HEK293 (cell line): ENCODE results near the gene CLIC3.

Experiments
- CTCF ChIA-PET: fragments of 350-600 bp; formaldehyde crosslinking; extraction: SDS; loops from one replicate; lab custom pipeline; 2021; ENCODE audit warnings: antibody characterized with exemption; lab: Yijun Ruan, JAX
- POLR2A ChIA-PET: fragments of 300-600 bp; formaldehyde crosslinking; extraction: SDS; loops from one replicate; lab custom pipeline; 2020; ENCODE audit warnings: antibody characterized with exemption, inconsistent platforms; lab: Yijun Ruan, JAX
- H3K27ac ChIP-seq: fragments of 200-500 bp; sonication (Bioruptor generic); 2 replicates; pipeline ENCODE4 v1.5.1; 2014; ENCODE audit warnings: low read depth, low read length, control low read depth, inconsistent platforms; ENCODE audit errors: extremely low read depth
- H3K36me3 ChIP-seq, 2 experiments: fragments of 200-500 bp in 1 of 2; sonication (Bioruptor generic) in 1 of 2; 1 replicate in 1 of 2; 2 replicates in 1 of 2; pipeline ENCODE4 v1.5.1; 2014 to 2017; ENCODE audit warnings: inconsistent platforms in 2 of 2, low read length in 2 of 2; ENCODE audit not compliant: control insufficient read depth in 2 of 2, insufficient read depth in 1 of 2
- H3K4me1 ChIP-seq: fragments of 200-500 bp; sonication (Bioruptor generic); 2 replicates; pipeline ENCODE4 v1.5.1; 2014; ENCODE audit warnings: mild to moderate bottlenecking, low read length, inconsistent platforms; ENCODE audit not compliant: control insufficient read depth, insufficient read depth
- H3K4me3 ChIP-seq: 2 replicates; pipeline ENCODE4 v1.5.1; 2011; ENCODE audit warnings: low read depth, mild to moderate bottlenecking, control low read depth, low read length, moderate library complexity
- H3K9me3 ChIP-seq: fragments of 200-500 bp; sonication (Bioruptor generic); 2 replicates; pipeline ENCODE4 v1.5.1; 2014; ENCODE audit warnings: low read depth, low read length, inconsistent platforms; ENCODE audit not compliant: control insufficient read depth, insufficient read depth
- EGR2 ChIP-seq: fragments of 450-650 bp; formaldehyde crosslinking; IDR thresholded peaks from 2 replicates; pipeline ENCODE4 v1.5.1; 2016; ENCODE audit warnings: low read depth, missing biosample characterization, missing genetic modification characterization
- GLIS2 ChIP-seq: fragments of 450-650 bp; formaldehyde crosslinking; IDR thresholded peaks from 2 replicates; pipeline ENCODE4 v1.5.1; 2016; ENCODE audit warnings: missing biosample characterization, missing genetic modification characterization
- HOXC10 ChIP-seq: sonication (generic); formaldehyde crosslinking; IDR thresholded peaks from 2 replicates; pipeline ENCODE4 v1.8.1; 2023; ENCODE audit warnings: mild to moderate bottlenecking, missing genetic modification reagents
- KLF1 ChIP-seq: fragments of 450-650 bp; formaldehyde crosslinking; IDR thresholded peaks from 2 replicates; pipeline ENCODE4 v1.5.1; 2016; ENCODE audit warnings: missing biosample characterization, missing genetic modification characterization
- KLF8 ChIP-seq: fragments of 450-650 bp; formaldehyde crosslinking; IDR thresholded peaks from 2 replicates; pipeline ENCODE4 v1.5.1; 2016; ENCODE audit warnings: missing biosample characterization, missing genetic modification characterization
- KLF9 ChIP-seq: fragments of 450-650 bp; formaldehyde crosslinking; IDR thresholded peaks from 2 replicates; pipeline ENCODE4 v1.5.1; 2016; ENCODE audit warnings: missing biosample characterization, missing genetic modification characterization, low read depth
- SCRT2 ChIP-seq: fragments of 450-650 bp; formaldehyde crosslinking; IDR thresholded peaks from 2 replicates; pipeline ENCODE4 v1.5.1; 2016; ENCODE audit warnings: missing biosample characterization, missing genetic modification characterization
- ZFHX2 ChIP-seq: fragments of 450-650 bp; formaldehyde crosslinking; conservative IDR thresholded peaks from 2 replicates; pipeline ENCODE4 v1.5.1; 2016; ENCODE audit warnings: missing biosample characterization, missing genetic modification characterization
- ZNF112 ChIP-seq: fragments of 450-650 bp; formaldehyde crosslinking; IDR thresholded peaks from 2 replicates; pipeline ENCODE4 v1.5.0; 2017; ENCODE audit warnings: missing biosample characterization, missing genetic modification characterization
- ZNF121 ChIP-seq: fragments of 450-650 bp; formaldehyde crosslinking; IDR thresholded peaks from 2 replicates; pipeline ENCODE4 v1.5.1; 2016; ENCODE audit warnings: missing biosample characterization, missing genetic modification characterization
- ZNF140 ChIP-seq: fragments of 450-650 bp; formaldehyde crosslinking; IDR thresholded peaks from 2 replicates; pipeline ENCODE4 v1.5.1; 2016; ENCODE audit warnings: missing biosample characterization, missing genetic modification characterization
- ZNF146 ChIP-seq: fragments of 450-650 bp; formaldehyde crosslinking; IDR thresholded peaks from 2 replicates; pipeline ENCODE4 v1.5.1; 2016; ENCODE audit warnings: missing biosample characterization, missing genetic modification characterization
- ZNF274 ChIP-seq, 2 experiments: fragments of 200-500 bp in 1 of 2; fragments of 450-650 bp in 1 of 2; sonication (Bioruptor generic) in 1 of 2; formaldehyde crosslinking in 1 of 2; IDR thresholded peaks; 2 replicates each; pipeline versions ENCODE4 v1.5.1 to v1.6.1; 2014 to 2016; ENCODE audit warnings: borderline replicate concordance in 1 of 2, inconsistent platforms in 1 of 2, low read length in 1 of 2, missing biosample characterization in 1 of 2, missing genetic modification characterization in 1 of 2
- ZNF350 ChIP-seq: fragments of 450-650 bp; formaldehyde crosslinking; IDR thresholded peaks from 2 replicates; pipeline ENCODE4 v1.5.0; 2017; ENCODE audit warnings: missing biosample characterization, mild to moderate bottlenecking, missing genetic modification characterization
- TF ChIP-seq, protein P1 (sequence below): fragments of 450-650 bp; formaldehyde crosslinking; IDR thresholded peaks from 2 replicates; pipeline ENCODE4 v1.5.1; 2016; ENCODE audit warnings: missing biosample characterization, missing genetic modification characterization
- TF ChIP-seq, protein P2 (sequence below): fragments of 450-650 bp; formaldehyde crosslinking; IDR thresholded peaks from 2 replicates; pipeline ENCODE4 v1.5.1; 2016; ENCODE audit warnings: missing biosample characterization, missing genetic modification characterization
- TF ChIP-seq, protein P3 (sequence below): fragments of 450-650 bp; formaldehyde crosslinking; IDR thresholded peaks from 2 replicates; pipeline ENCODE4 v1.5.1; 2016; ENCODE audit warnings: missing biosample characterization, missing genetic modification characterization, borderline replicate concordance

Gene CLIC3

DNA sequence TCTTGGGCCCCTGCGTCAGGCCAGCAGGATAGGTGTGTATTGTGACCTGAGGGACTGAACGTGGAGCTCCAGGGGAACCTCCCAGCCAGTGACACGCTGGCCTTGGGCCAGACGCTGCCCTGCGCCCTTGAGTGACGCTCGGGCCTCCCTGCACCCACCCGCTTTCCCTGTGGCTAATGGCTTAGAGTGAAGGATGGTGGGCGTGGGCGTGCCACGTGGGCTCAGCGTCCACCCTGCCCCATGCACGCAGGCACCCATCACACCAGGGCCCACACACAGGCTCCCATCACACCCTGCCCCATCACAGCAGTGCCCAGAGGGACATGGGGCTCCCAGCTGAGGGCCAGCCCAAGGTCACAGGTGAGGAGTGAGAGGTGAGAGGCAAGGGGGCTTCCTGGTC is 40.7 kb upstream of the CLIC3 start:
- TF ChIP-seq KLF9 (tag by site-specific recombination) (peak; percentile 83), EGR2 (peak; percentile 90), ZNF140 (no peak), KLF8 (peak; percentile 15; the same call in 1 of the 2 replicates), ZNF146 (tag by site-specific recombination) (no peak), ZFHX2 (tag by site-specific recombination) (peak; percentile 95), KLF1 (peak; percentile 99), ZNF274 (IDR thresholded peaks at IDR 0.05; ENCODE audit: low read length) (no peak), ZNF274 (tag by site-specific recombination; IDR thresholded peaks at IDR 0.05; ENCODE audit: borderline replicate concordance) (no peak)

DNA sequence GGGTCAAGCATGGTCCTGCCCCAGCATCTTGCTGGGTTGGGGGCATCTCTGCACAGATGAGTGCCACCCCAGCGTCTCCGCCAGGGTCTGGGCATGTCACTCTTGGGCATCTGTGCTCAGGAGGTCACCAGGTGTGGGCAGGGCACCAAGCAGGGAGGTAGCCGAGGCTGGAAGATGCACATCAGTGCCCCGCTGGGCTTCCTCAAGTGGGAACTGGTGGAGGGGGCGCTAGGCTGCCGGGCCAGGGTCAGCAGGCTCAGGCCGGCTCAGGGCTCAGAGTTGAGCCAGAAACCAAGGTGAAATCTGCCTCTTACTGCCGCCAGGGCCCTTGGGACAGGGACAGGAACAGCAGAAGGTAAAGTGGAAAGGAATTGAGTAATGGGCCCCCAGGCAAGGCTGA is 39.6 kb upstream of the CLIC3 start:
- Histone ChIP-seq H3K9me3 (no peaks in the 10 kb centered on the region), H3K36me3 (peaks cover 0 to 29% of the 10 kb centered on the region in 2 experiments; a peak in 1 of 3 replicates), H3K4me3 (no peak overlapping the region), H3K4me1 (no peaks in the 10 kb centered on the region), H3K27ac (no peak overlapping the region)
- ChIA-PET POLR2A (interaction anchor here (0.7 to 2.0 kb wide), 6 partner anchors 11 to 250 kb away, joined by 3 to 16 read pairs (median 4); partner anchors contain the start of genes NPDC1 and PAXX), CTCF (interaction anchor here (0.6 to 5.3 kb wide), 47 partner anchors 8 to 516 kb away, joined by 3 to 119 read pairs (median 5); partner anchors contain the start of genes AJM1, C8G, CLIC3 and FBXW5)
- TF ChIP-seq ZNF350 (tag by site-specific recombination) (no peak), ZNF112 (tag by site-specific recombination) (no peak), SCRT2 (tag by site-specific recombination) (no peak), HOXC10 (CRISPR knock-in tag) (no peak), GLIS2 (tag by site-specific recombination) (peak; percentile 40; the same call in 1 of the 2 replicates), ZNF121 (tag by site-specific recombination) (no peak)
- TF ChIP-seq, protein P1, sequence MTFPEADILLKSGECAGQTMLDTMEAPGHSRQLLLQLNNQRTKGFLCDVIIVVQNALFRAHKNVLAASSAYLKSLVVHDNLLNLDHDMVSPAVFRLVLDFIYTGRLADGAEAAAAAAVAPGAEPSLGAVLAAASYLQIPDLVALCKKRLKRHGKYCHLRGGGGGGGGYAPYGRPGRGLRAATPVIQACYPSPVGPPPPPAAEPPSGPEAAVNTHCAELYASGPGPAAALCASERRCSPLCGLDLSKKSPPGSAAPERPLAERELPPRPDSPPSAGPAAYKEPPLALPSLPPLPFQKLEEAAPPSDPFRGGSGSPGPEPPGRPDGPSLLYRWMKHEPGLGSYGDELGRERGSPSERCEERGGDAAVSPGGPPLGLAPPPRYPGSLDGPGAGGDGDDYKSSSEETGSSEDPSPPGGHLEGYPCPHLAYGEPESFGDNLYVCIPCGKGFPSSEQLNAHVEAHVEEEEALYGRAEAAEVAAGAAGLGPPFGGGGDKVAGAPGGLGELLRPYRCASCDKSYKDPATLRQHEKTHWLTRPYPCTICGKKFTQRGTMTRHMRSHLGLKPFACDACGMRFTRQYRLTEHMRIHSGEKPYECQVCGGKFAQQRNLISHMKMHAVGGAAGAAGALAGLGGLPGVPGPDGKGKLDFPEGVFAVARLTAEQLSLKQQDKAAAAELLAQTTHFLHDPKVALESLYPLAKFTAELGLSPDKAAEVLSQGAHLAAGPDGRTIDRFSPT = peak; percentile 33; the same call in 1 of the 2 replicates
- TF ChIP-seq, protein P2, sequence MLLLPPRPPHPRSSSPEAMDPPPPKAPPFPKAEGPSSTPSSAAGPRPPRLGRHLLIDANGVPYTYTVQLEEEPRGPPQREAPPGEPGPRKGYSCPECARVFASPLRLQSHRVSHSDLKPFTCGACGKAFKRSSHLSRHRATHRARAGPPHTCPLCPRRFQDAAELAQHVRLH (tag by site-specific recombination) = no peak
- TF ChIP-seq, protein P3, sequence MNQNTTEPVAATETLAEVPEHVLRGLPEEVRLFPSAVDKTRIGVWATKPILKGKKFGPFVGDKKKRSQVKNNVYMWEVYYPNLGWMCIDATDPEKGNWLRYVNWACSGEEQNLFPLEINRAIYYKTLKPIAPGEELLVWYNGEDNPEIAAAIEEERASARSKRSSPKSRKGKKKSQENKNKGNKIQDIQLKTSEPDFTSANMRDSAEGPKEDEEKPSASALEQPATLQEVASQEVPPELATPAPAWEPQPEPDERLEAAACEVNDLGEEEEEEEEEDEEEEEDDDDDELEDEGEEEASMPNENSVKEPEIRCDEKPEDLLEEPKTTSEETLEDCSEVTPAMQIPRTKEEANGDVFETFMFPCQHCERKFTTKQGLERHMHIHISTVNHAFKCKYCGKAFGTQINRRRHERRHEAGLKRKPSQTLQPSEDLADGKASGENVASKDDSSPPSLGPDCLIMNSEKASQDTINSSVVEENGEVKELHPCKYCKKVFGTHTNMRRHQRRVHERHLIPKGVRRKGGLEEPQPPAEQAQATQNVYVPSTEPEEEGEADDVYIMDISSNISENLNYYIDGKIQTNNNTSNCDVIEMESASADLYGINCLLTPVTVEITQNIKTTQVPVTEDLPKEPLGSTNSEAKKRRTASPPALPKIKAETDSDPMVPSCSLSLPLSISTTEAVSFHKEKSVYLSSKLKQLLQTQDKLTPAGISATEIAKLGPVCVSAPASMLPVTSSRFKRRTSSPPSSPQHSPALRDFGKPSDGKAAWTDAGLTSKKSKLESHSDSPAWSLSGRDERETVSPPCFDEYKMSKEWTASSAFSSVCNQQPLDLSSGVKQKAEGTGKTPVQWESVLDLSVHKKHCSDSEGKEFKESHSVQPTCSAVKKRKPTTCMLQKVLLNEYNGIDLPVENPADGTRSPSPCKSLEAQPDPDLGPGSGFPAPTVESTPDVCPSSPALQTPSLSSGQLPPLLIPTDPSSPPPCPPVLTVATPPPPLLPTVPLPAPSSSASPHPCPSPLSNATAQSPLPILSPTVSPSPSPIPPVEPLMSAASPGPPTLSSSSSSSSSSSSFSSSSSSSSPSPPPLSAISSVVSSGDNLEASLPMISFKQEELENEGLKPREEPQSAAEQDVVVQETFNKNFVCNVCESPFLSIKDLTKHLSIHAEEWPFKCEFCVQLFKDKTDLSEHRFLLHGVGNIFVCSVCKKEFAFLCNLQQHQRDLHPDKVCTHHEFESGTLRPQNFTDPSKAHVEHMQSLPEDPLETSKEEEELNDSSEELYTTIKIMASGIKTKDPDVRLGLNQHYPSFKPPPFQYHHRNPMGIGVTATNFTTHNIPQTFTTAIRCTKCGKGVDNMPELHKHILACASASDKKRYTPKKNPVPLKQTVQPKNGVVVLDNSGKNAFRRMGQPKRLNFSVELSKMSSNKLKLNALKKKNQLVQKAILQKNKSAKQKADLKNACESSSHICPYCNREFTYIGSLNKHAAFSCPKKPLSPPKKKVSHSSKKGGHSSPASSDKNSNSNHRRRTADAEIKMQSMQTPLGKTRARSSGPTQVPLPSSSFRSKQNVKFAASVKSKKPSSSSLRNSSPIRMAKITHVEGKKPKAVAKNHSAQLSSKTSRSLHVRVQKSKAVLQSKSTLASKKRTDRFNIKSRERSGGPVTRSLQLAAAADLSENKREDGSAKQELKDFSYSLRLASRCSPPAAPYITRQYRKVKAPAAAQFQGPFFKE (tag by site-specific recombination) = 0 out of 2 replicates have a peak, but pooled peaks have one; percentile 13

More for the DNA sequence above, 40.7 kb upstream of the CLIC3 start:
- CTCF ChIA-PET = interaction anchor here (0.6 to 5.3 kb wide), 15 partner anchors 8 to 895 kb away, joined by 3 to 119 read pairs (median 4); partner anchors contain the start of genes AJM1, C8G, FBXW5 and NPDC1
- POLR2A ChIA-PET = no interaction called here
- no peaks in the 10 kb centered on the region for H3K4me1 ChIP-seq
- no peak overlapping the region for H3K27ac ChIP-seq
- H3K4me3 ChIP-seq = no peak overlapping the region
- peaks cover 0 to 30% of the 10 kb centered on the region in 2 experiments; a peak in 1 of 3 replicates for H3K36me3 ChIP-seq
- H3K9me3 ChIP-seq = no peaks in the 10 kb centered on the region
